AG04449 (cell line): Measurements from ENCODE around the gene LEKR1.

Experiments
- CTCF ChIA-PET: fragments of 350-600 bp; formaldehyde crosslinking; extraction: SDS; loops from one replicate; lab custom pipeline; 2021; ENCODE audit warnings: antibody characterized with exemption; lab: Yijun Ruan, JAX
- POLR2A ChIA-PET: fragments of 400-600, 350-600 bp; formaldehyde crosslinking; extraction: SDS; loops from one replicate; lab custom pipeline; 2020; ENCODE audit warnings: antibody characterized with exemption, inconsistent platforms; lab: Yijun Ruan, JAX
- DNase-seq: peaks from one replicate; pipeline ENCODE4 v3.0.0-alpha.2; 2010; ENCODE audit warnings: low read depth, low spot score
- H3K4me3 ChIP-seq: 2 replicates; pipeline ENCODE4 v1.5.1; 2011; ENCODE audit warnings: low read depth, mild to moderate bottlenecking, control low read depth, low read length
- TF ChIP-seq, protein P1 (sequence below): IDR thresholded peaks from one replicate; pipeline ENCODE4 v1.5.1; 2011; ENCODE audit warnings: mild to moderate bottlenecking, moderate library complexity, low read length, control low read depth, inconsistent platforms; ENCODE audit not compliant: insufficient read depth; ENCODE audit errors: missing control alignments

LEKR1 gene

DNA sequence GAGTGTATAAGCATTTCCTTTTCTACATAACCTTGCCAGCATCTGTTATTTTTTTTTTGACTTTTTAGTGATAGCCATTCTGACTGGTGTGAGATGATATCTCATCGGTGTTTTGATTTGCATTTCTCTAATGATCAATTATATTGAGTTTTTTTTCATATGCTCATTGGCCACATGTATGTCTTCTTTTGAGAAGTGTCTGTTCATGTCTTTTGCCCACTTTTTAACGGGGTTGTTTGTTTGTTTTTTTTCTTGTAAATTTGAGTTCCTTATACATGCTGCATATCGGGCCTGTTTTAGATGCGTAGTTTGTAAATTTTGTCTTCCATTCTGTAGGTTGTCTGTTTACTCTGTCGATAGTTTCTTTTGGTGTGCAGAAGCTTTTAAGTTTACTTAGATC, 89.2 kb downstream of the LEKR1 start:
- CTCF ChIA-PET: no interaction called here
- POLR2A ChIA-PET: no interaction called here
- TF ChIP-seq, protein P1, sequence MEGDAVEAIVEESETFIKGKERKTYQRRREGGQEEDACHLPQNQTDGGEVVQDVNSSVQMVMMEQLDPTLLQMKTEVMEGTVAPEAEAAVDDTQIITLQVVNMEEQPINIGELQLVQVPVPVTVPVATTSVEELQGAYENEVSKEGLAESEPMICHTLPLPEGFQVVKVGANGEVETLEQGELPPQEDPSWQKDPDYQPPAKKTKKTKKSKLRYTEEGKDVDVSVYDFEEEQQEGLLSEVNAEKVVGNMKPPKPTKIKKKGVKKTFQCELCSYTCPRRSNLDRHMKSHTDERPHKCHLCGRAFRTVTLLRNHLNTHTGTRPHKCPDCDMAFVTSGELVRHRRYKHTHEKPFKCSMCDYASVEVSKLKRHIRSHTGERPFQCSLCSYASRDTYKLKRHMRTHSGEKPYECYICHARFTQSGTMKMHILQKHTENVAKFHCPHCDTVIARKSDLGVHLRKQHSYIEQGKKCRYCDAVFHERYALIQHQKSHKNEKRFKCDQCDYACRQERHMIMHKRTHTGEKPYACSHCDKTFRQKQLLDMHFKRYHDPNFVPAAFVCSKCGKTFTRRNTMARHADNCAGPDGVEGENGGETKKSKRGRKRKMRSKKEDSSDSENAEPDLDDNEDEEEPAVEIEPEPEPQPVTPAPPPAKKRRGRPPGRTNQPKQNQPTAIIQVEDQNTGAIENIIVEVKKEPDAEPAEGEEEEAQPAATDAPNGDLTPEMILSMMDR: no peak
- no peak for DNase-seq
- no peak overlapping the region for H3K4me3 ChIP-seq

DNA sequence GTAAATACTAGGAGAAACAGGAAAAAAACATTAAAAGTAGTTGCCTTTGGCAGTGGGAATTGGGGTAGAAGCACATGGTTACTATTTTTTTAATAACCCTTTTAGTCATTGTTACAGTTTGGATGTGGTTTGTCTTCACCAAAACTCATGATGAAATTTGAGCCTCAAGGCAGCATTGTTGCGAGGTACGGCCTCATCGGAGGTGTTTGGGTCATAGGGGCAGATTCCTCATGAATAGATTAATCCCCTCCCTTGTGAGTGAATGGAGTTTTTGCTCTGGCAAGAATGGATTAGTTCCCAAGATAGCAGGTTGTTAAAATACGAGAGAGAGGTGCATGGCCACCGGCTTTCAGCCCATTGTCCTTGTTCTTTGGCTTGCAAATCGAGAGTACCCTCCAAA, 92.6 kb downstream of the LEKR1 start:
- ChIA-PET POLR2A (no interaction called here), CTCF (no interaction called here)
- DNase-seq: no peak
- TF ChIP-seq, protein P1: no peak
- H3K4me3 ChIP-seq: no peak overlapping the region

DNA sequence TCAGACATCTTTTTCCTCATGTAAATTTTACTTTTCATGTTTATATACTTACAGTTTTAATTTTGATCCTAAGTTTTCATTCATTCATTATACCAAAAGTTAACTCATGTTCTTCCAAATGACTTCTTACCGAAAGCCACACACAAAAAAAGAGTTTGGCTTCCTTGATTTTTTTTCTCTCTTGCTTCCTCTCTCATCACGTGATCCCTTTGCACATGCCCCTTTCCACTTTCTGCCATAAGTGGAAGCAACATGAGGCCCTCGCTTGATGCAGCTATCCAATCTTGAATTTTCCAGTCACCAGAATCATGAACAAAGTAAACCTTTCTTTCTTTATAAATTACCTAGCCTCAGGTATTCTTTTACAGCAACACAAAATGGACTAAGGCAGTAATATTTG, 93.7 kb downstream of the LEKR1 start:
- ChIA-PET POLR2A (no interaction called here), CTCF (no interaction called here)
- no peak overlapping the region for H3K4me3 ChIP-seq
- DNase-seq: no peak
- TF ChIP-seq, protein P1: no peak

GRCh38 chr3:156920399-156920798, 94.2 kb downstream of the LEKR1 start:
- CTCF ChIA-PET: no interaction called here
- no peak for DNase-seq
- TF ChIP-seq, protein P1: no peak
- H3K4me3 ChIP-seq: no peak overlapping the region
- POLR2A ChIA-PET: no interaction called here

GRCh38 chr3:156923349-156923748, 97.2 kb downstream of the LEKR1 start:
- no peak for DNase-seq
- ChIA-PET POLR2A (no interaction called here), CTCF (no interaction called here)
- no peak overlapping the region for H3K4me3 ChIP-seq
- TF ChIP-seq, protein P1: no peak

DNA sequence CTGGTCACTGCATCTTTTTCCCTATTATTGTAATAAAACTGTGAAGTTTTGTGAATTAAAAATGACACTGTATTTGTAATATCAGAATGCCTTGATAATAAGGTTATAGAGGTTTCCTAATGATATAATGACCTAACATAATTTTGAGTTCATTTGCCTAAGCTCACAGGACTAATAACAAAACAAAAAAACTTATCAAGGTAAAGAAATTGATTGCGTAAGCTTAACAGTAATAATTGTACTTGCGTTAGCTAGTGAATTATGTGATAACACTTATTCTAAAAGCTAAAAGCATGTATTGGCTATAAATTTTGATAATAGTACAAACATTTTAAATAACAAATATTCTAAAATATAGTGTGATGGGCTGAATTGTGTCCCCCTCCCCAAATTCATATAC, 112.6 kb downstream of the LEKR1 start:
- ChIA-PET POLR2A (no interaction called here), CTCF (no interaction called here)

More for the DNA sequence above, 112.6 kb downstream of the LEKR1 start:
- no peak for DNase-seq
- no peak overlapping the region for H3K4me3 ChIP-seq
- TF ChIP-seq, protein P1: no peak
